H9 (cell line): ENCODE measurements around the gene TMEM178B. TPM values are rescaled to one million over a fixed set of nuclear protein-coding genes. Genes with fewer than 3 reads are reported as not detected.

Source experiments
- DNase-seq: peaks from one replicate; pipeline ENCODE4 v3.0.0-alpha.2; 2017
- H2AFZ ChIP-seq: one replicate; pipeline ENCODE4 v1.6.1; 2013; ENCODE audit warnings: mild to moderate bottlenecking, low read length, control low read depth, moderate library complexity
- H2AK5ac ChIP-seq: 2 replicates; pipeline ENCODE4 v1.6.1; 2013; ENCODE audit warnings: low read length, control low read depth, mixed read lengths; ENCODE audit not compliant: insufficient read length
- H2BK120ac ChIP-seq: one replicate; pipeline ENCODE4 v1.6.1; 2013; ENCODE audit warnings: low read depth, mild to moderate bottlenecking, low read length, control low read depth, inconsistent platforms; ENCODE audit not compliant: poor library complexity, severe bottlenecking
- H2BK12ac ChIP-seq: 2 replicates; pipeline ENCODE4 v1.6.1; 2013; ENCODE audit warnings: low read length, control low read depth, mixed read lengths, low read depth; ENCODE audit not compliant: insufficient read length
- H2BK15ac ChIP-seq: 2 replicates; pipeline ENCODE4 v1.6.1; 2013; ENCODE audit warnings: low read depth, low read length, control low read depth
- H2BK20ac ChIP-seq: one replicate; pipeline ENCODE4 v1.6.1; 2013; ENCODE audit warnings: low read depth, mild to moderate bottlenecking, low read length, control low read depth, inconsistent platforms; ENCODE audit not compliant: poor library complexity, severe bottlenecking
- H2BK5ac ChIP-seq: 2 replicates; pipeline ENCODE4 v1.6.1; 2013; ENCODE audit warnings: low read length, control low read depth, mixed read lengths; ENCODE audit not compliant: insufficient read length
- H3K14ac ChIP-seq: 2 replicates; pipeline ENCODE4 v1.6.1; 2013; ENCODE audit warnings: low read length, control low read depth; ENCODE audit not compliant: insufficient read depth
- H3K18ac ChIP-seq: 2 replicates; pipeline ENCODE4 v1.6.1; 2013; ENCODE audit warnings: low read depth, mild to moderate bottlenecking, mixed read lengths, low read length, control low read depth; ENCODE audit not compliant: insufficient read length
- H3K23ac ChIP-seq: 2 replicates; pipeline ENCODE4 v1.6.1; 2013; ENCODE audit warnings: low read length, control low read depth, mixed read lengths, low read depth; ENCODE audit not compliant: insufficient read length
- H3K23me2 ChIP-seq: 2 replicates; pipeline ENCODE4 v1.6.1; 2013; ENCODE audit warnings: low read depth, mild to moderate bottlenecking, mixed read lengths, low read length, control low read depth; ENCODE audit not compliant: insufficient read length, poor library complexity, severe bottlenecking
- H3K27ac ChIP-seq: 2 replicates; pipeline ENCODE4 v1.5.1; 2013; ENCODE audit warnings: low read length, control low read depth, mixed read lengths, low read depth; ENCODE audit not compliant: insufficient read length
- H3K27me3 ChIP-seq: 2 replicates; pipeline ENCODE4 v1.6.1; 2013; ENCODE audit warnings: low read length, control low read depth, inconsistent platforms; ENCODE audit not compliant: insufficient read depth
- H3K4ac ChIP-seq: 2 replicates; pipeline ENCODE4 v1.6.1; 2013; ENCODE audit warnings: low read depth, mild to moderate bottlenecking, control low read depth, inconsistent platforms, low read length, moderate library complexity
- H3K4me1 ChIP-seq: 2 replicates; pipeline ENCODE4 v1.6.1; 2013; ENCODE audit warnings: low read length, control low read depth, inconsistent platforms; ENCODE audit not compliant: insufficient read depth
- H3K4me2 ChIP-seq: 2 replicates; pipeline ENCODE4 v1.6.1; 2013; ENCODE audit warnings: low read length, control low read depth, mixed read lengths; ENCODE audit not compliant: insufficient read length, insufficient read depth
- H3K56ac ChIP-seq: 2 replicates; pipeline ENCODE4 v1.6.1; 2013; ENCODE audit warnings: low read depth, mild to moderate bottlenecking, mixed read lengths, low read length, control low read depth; ENCODE audit not compliant: insufficient read length
- H3K79me1 ChIP-seq: 2 replicates; pipeline ENCODE4 v1.6.1; 2013; ENCODE audit warnings: low read depth, mild to moderate bottlenecking, moderate library complexity, low read length, control low read depth, inconsistent platforms; ENCODE audit not compliant: insufficient read depth, poor library complexity, severe bottlenecking
- H3K79me2 ChIP-seq: 2 replicates; pipeline ENCODE4 v1.6.1; 2013; ENCODE audit warnings: low read length, control low read depth, inconsistent platforms; ENCODE audit not compliant: insufficient read depth
- H3K9ac ChIP-seq: 2 replicates; pipeline ENCODE4 v1.6.1; 2013; ENCODE audit warnings: low read length, control low read depth, mixed read lengths; ENCODE audit not compliant: insufficient read length; ENCODE audit errors: extremely low read depth
- H3K9me3 ChIP-seq: one replicate; pipeline ENCODE4 v1.6.1; 2013; ENCODE audit warnings: low read depth, low read length, inconsistent platforms; ENCODE audit not compliant: control insufficient read depth
- H3T11ph ChIP-seq: one replicate; pipeline ENCODE4 v1.6.1; 2013; ENCODE audit warnings: mild to moderate bottlenecking, low read length, control low read depth, inconsistent platforms
- H4K20me1 ChIP-seq: one replicate; pipeline ENCODE4 v1.6.1; 2013; ENCODE audit not compliant: control insufficient read depth, insufficient read length, insufficient read depth
- H4K5ac ChIP-seq: 2 replicates; pipeline ENCODE4 v1.6.1; 2013; ENCODE audit warnings: low read depth, mild to moderate bottlenecking, mixed read lengths, low read length, control low read depth; ENCODE audit not compliant: insufficient read length
- H4K8ac ChIP-seq: replicated peaks from 2 replicates; pipeline ENCODE4 v1.6.1; 2013; ENCODE audit warnings: low read length, control low read depth, mixed read lengths, low read depth; ENCODE audit not compliant: insufficient read length
- H4K91ac ChIP-seq: 2 replicates; pipeline ENCODE4 v1.6.1; 2013; ENCODE audit warnings: low read depth, mild to moderate bottlenecking, moderate library complexity, mixed read lengths, low read length, control low read depth; ENCODE audit not compliant: insufficient read length
- H3K27ac Mint-ChIP-seq, 3 experiments: 2 replicates in 2 of 3; 3 replicates in 1 of 3; pipeline ENCODE4 v1.8.0; 2020 to 2021; ENCODE audit warnings: mixed read lengths in 3 of 3, mild to moderate bottlenecking in 1 of 3, moderate library complexity in 1 of 3
- H3K27me3 Mint-ChIP-seq: 2 replicates; pipeline ENCODE4 v1.8.0; 2021; ENCODE audit warnings: low read depth, mild to moderate bottlenecking, moderate library complexity, mixed read lengths
- H3K36me3 Mint-ChIP-seq, 3 experiments: 2 replicates in 2 of 3; 3 replicates in 1 of 3; pipeline ENCODE4 v1.8.0; 2020 to 2021; ENCODE audit warnings: low read depth in 3 of 3, mixed read lengths in 3 of 3; ENCODE audit not compliant: insufficient read depth in 1 of 3
- H3K4me1 Mint-ChIP-seq, 2 experiments: 2 replicates each; pipeline ENCODE4 v1.8.0; 2020; ENCODE audit warnings: mixed read lengths in 2 of 2
- H3K4me3 Mint-ChIP-seq, 2 experiments: 2 replicates in 1 of 2; 3 replicates in 1 of 2; pipeline ENCODE4 v1.8.0; 2020 to 2021; ENCODE audit warnings: mild to moderate bottlenecking in 2 of 2, mixed read lengths in 2 of 2, moderate library complexity in 1 of 2
- H3K9me3 Mint-ChIP-seq, 2 experiments: 2 replicates in 1 of 2; 3 replicates in 1 of 2; pipeline ENCODE4 v1.8.0; 2020; ENCODE audit warnings: mild to moderate bottlenecking in 2 of 2, mixed read lengths in 2 of 2, moderate library complexity in 1 of 2
- CTCF ChIP-seq: fragments of 200-600 bp; sonication (generic); conservative IDR thresholded peaks from 3 replicates; pipeline ENCODE4 v1.8.0; 2021; ENCODE audit warnings: antibody characterized with exemption, mild to moderate bottlenecking
- WGBS: extraction: QIAGEN DNeasy Blood & Tissue Kit; methylation state at CpG from one replicate; pipeline ENCODE4 v1.1.7; 2013; ENCODE audit warnings: missing lambda C conversion rate, low lambda C conversion rate, mixed read lengths; ENCODE audit not compliant: insufficient read length; ENCODE audit errors: extremely low coverage; 5-methylcytosine and 5-hydroxymethylcytosine counted together
- total RNA-seq: library from RNA; stranded (reverse); gene quantifications from 2 replicates; pipeline ENCODE4 v1.2.1, GENCODE V29; 2021

TMEM178B gene
- total RNA-seq, 1 experiment from 2014 or later: 11.3 TPM

- Histone ChIP-seq H3K27me3 (no peaks in the 10 kb centered on the region), H3K14ac (no peak overlapping the region), H2AFZ (no peak overlapping the region), H2BK5ac (no peak overlapping the region), H3K9me3 (no peaks in the 10 kb centered on the region), H2BK15ac (no peak overlapping the region), H3K18ac (no peak overlapping the region), H3K9ac (no peak overlapping the region), H3K4me2 (no peak overlapping the region), H3K23me2 (no peaks in the 10 kb centered on the region), H2BK120ac (no peak overlapping the region), H3T11ph (no peak overlapping the region), H3K23ac (no peak overlapping the region), H3K27ac (no peak overlapping the region), H4K5ac (no peak overlapping the region), H4K8ac (no peak overlapping the region), H3K56ac (no peak overlapping the region), H4K91ac (no peak overlapping the region), H3K4me1 (no peaks in the 10 kb centered on the region), H3K79me1 (no peaks in the 10 kb centered on the region), H2BK12ac (no peak overlapping the region), H2BK20ac (no peak overlapping the region), H3K4ac (no peak overlapping the region), H3K79me2 (no peaks in the 10 kb centered on the region), H2AK5ac (no peak overlapping the region), H4K20me1 (no peaks in the 10 kb centered on the region)
- Mint-ChIP-seq H3K27ac (no peak overlapping the region; a peak in 1 of 7 replicates), H3K9me3 (no peaks in the 10 kb centered on the region), H3K27me3 (no peaks in the 10 kb centered on the region; the same call in 1 of the 2 replicates), H3K4me1 (peaks cover 16 to 18% of the 10 kb centered on the region in 2 experiments), H3K36me3 (no peaks in the 10 kb centered on the region), H3K4me3 (no peak overlapping the region)
- DNase-seq: no peak
- TF ChIP-seq CTCF: no peak
- WGBS: no CpG with 5 or more reads among the region's 9 CpGs
Observed at GRCh38 chr7:141480953-141481352, 407.1 kb downstream of the TMEM178B start.
